Esophagus muscularis mucosa (tissue), 4 donors: ENCODE measurements around the gene LTBP3. TPM values are rescaled to one million over a fixed set of nuclear protein-coding genes. Genes with fewer than 3 reads are reported as not detected.

ENCODE experiments used
- DNase-seq: peaks from one replicate; pipeline ENCODE4 v3.0.0-alpha.2; 2017; ENCODE audit errors: extremely low spot score
- H3K27ac ChIP-seq, 4 donors: fragments of 200-600 bp; sonication (generic); replicated peaks in 1 of 4; 1 replicate in 3 of 4; 2 replicates in 1 of 4; pipeline ENCODE4 v1.5.1; 2016 to 2019; ENCODE audit warnings: mild to moderate bottlenecking in 1 of 4
- H3K27me3 ChIP-seq, 4 donors: fragments of 200-600 bp; sonication (generic); one replicate each; pipeline versions ENCODE4 v1.5.1 to v1.6.0; 2016 to 2019
- H3K36me3 ChIP-seq, 4 donors: fragments of 200-600 bp; sonication (generic); one replicate each; pipeline ENCODE4 v1.5.1; 2016 to 2019
- H3K4me1 ChIP-seq, 4 donors: fragments of 200-600 bp; sonication (generic); one replicate each; pipeline ENCODE4 v1.5.1; 2016 to 2019
- H3K4me3 ChIP-seq, 4 donors: fragments of 200-600 bp; sonication (generic); 1 replicate in 2 of 4; 2 replicates in 2 of 4; pipeline ENCODE4 v1.5.1; 2016 to 2019; ENCODE audit warnings: mild to moderate bottlenecking in 4 of 4, moderate library complexity in 1 of 4
- H3K9me3 ChIP-seq, 4 donors: fragments of 200-600 bp; sonication (generic); 1 replicate in 3 of 4; 2 replicates in 1 of 4; pipeline ENCODE4 v1.5.1; 2016 to 2019
- CTCF ChIP-seq, 3 experiments: fragments of 200-600 bp in 2 of 3; fragments of 450-650 bp in 1 of 3; sonication (generic) in 2 of 3; IDR thresholded peaks; one replicate each; pipeline ENCODE4 v1.5.1; 2017 to 2019; ENCODE audit warnings: antibody characterized with exemption in 3 of 3, mild to moderate bottlenecking in 2 of 3, moderate library complexity in 1 of 3
- EP300 ChIP-seq: sonication (generic); formaldehyde crosslinking; IDR thresholded peaks from one replicate; pipeline ENCODE4 v1.6.1; 2017; ENCODE audit warnings: antibody characterized with exemption
- POLR2A ChIP-seq: fragments of 450-650 bp; IDR thresholded peaks from one replicate; pipeline ENCODE4 v1.6.1; 2017; ENCODE audit warnings: antibody characterized with exemption, moderate library complexity, mild to moderate bottlenecking, low read depth
- POLR2AphosphoS5 ChIP-seq, 2 donors: sonication (generic); formaldehyde crosslinking; IDR thresholded peaks; one replicate each; pipeline ENCODE4 v1.6.1; 2017; ENCODE audit warnings: antibody characterized with exemption in 2 of 2
- WGBS: methylation state at CpG from one replicate; pipeline ENCODE4 v1.1.5; 2018; 5-methylcytosine and 5-hydroxymethylcytosine counted together
- intact Hi-C: fragments of 100-400 bp; cut with DNase I; formaldehyde crosslinking; loops from one replicate; pipeline ENCODE4 v1.15.1; 2023
- total RNA-seq, 4 donors: library from RNA; depleted of rRNA; stranded (reverse); fragments of >200 nt; gene quantifications; one replicate each; pipeline versions ENCODE4 v1.1.0 to v1.2.1, GENCODE V29; 2016

LTBP3 gene
- total RNA-seq, 4 donors from 2014 or later = 107 to 208 (median 137) TPM

- Histone ChIP-seq H3K4me3 (peak overlapping the region; percentile 56 to 73 (median 58)), H3K9me3 (no peaks in the 10 kb centered on the region), H3K36me3 (peaks cover 11 to 71% (median 56%) of the 10 kb centered on the region in 4 donors), H3K27me3 (no peaks in the 10 kb centered on the region), H3K4me1 (peaks cover 23 to 39% (median 35%) of the 10 kb centered on the region in 4 donors), H3K27ac (peak overlapping the region; percentile 86 to 94 (median 88))
- TF ChIP-seq CTCF (IDR thresholded peaks at IDR 0.05) = no peak
- TF ChIP-seq EP300 = no peak
- no peak for TF ChIP-seq POLR2A
- no peak for TF ChIP-seq POLR2AphosphoS5 (IDR thresholded peaks at IDR 0.05)
- no peak for DNase-seq
- intact Hi-C loops = loop anchor here (2.0 to 5.0 kb wide), 2 partner anchors 29 to 51 kb away; partner anchors contain the start of gene ZNRD2
- WGBS = 27% methylated on average over 15 of the region's 18 CpGs
Observed at GRCh38 chr11:65541093-65541982, 16.8 kb downstream of the LTBP3 start.

GRCh38 chr11:65540290-65541092 lies 17.7 kb downstream of the LTBP3 start:
- WGBS = under 1% methylated on average over 42 of the region's 78 CpGs
- Histone ChIP-seq H3K36me3 (peaks cover 12 to 72% (median 57%) of the 10 kb centered on the region in 4 donors), H3K9me3 (no peaks in the 10 kb centered on the region), H3K4me1 (peaks cover 23 to 36% (median 32%) of the 10 kb centered on the region in 4 donors), H3K27ac (peak overlapping the region; percentile 86 to 94 (median 88)), H3K27me3 (no peaks in the 10 kb centered on the region), H3K4me3 (peak overlapping the region; percentile 56 to 73 (median 58))
- peak; percentile 98 for DNase-seq
- intact Hi-C loops = loop anchor here (2.0 to 5.0 kb wide), 2 partner anchors 30 to 52 kb away; partner anchors contain the start of gene ZNRD2
- TF ChIP-seq CTCF (IDR thresholded peaks at IDR 0.05) = peak; percentile 90 to 97 (median 92)
- peak; percentile 19 for TF ChIP-seq POLR2A
- TF ChIP-seq EP300 = no peak
- peak; percentile 76 for TF ChIP-seq POLR2AphosphoS5 (IDR thresholded peaks at IDR 0.05)

- no peaks in the 10 kb centered on the region for H3K9me3 ChIP-seq
- peaks cover 23 to 36% (median 32%) of the 10 kb centered on the region in 4 donors for H3K4me1 ChIP-seq
- H3K4me3 ChIP-seq = peak overlapping the region; percentile 56 to 73 (median 58)
- no peaks in the 10 kb centered on the region for H3K27me3 ChIP-seq
- no peak for DNase-seq
- H3K36me3 ChIP-seq = peaks cover 17 to 72% (median 57%) of the 10 kb centered on the region in 4 donors
- TF ChIP-seq POLR2AphosphoS5 (IDR thresholded peaks at IDR 0.05) (no peak), CTCF (IDR thresholded peaks at IDR 0.05) (peak in 1 of 3 experiments; percentile 65)
- H3K27ac ChIP-seq = peak overlapping the region; percentile 86 to 94 (median 88)
- intact Hi-C loops = loop anchor here (2.0 to 5.0 kb wide), 2 partner anchors 31 to 52 kb away; partner anchors contain the start of gene ZNRD2
- WGBS = no CpG with 5 or more reads among the region's 60 CpGs
Observed at GRCh38 chr11:65539744-65540289, 18.3 kb downstream of the LTBP3 start.

DNA sequence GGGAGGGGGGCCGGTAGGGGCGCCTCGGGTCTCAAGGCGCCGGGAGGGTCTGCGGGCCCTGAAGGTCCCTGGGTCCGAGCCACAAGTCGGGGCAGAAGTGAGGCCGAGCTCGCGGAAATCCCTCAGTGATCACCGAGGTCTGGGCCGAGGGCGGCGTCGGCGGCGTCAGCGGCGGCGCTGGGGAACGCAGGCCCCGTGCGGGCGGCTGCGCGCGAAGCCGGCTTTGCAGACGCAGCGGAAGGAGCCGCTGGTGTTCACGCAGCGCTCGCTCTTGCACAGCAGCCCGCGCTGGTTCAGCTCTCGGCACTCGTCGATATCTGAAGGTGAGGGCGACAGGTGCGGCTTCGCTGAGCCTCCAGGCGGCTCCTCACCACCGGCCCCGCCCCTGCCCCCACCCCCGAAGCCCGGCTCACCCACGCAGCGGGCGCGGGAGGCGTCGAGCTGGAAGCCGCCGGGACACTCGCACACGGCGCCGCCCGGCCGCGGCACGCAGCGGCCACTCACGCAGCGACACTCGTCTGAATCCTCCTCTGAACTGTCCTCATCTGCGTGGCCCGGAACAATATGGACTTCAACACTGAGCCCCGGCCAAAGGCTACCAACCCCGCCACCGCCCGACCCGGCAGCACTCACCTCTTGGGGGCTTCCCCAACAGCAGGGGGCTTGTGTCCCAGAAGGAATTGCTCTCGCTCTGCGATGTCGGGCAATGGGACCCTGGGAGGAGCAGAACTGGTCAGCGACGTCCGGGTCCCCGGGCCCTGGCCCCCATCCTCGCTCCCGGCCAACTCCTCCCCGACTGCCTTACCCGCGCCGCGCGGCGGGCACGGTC lies 19.0 kb downstream of the LTBP3 start:
- no peaks in the 10 kb centered on the region for H3K27me3 ChIP-seq
- TF ChIP-seq EP300 (no peak), CTCF (IDR thresholded peaks at IDR 0.05) (no peak), POLR2AphosphoS5 (IDR thresholded peaks at IDR 0.05) (peak in 1 of 2 donors; percentile 1), POLR2A (no peak)
- peaks cover 23 to 36% (median 32%) of the 10 kb centered on the region in 4 donors for H3K4me1 ChIP-seq
- intact Hi-C loops = no loop called here
- DNase-seq = no peak
- H3K4me3 ChIP-seq = peak overlapping the region; percentile 56 to 73 (median 58)
- peak overlapping the region; percentile 86 to 94 (median 88) for H3K27ac ChIP-seq
- H3K36me3 ChIP-seq = peaks cover 17 to 72% (median 61%) of the 10 kb centered on the region in 4 donors
- WGBS = 85% methylated on average over 49 of the region's 92 CpGs
- H3K9me3 ChIP-seq = no peaks in the 10 kb centered on the region
